Upper lobe of left lung (tissue), 4 donors: ENCODE results near the gene SUCO.

Source experiments
- EP300 ChIP-seq, 4 donors: sonication (generic); formaldehyde crosslinking; IDR thresholded peaks; one replicate each; pipeline ENCODE4 v1.5.1; 2017; ENCODE audit warnings: antibody characterized with exemption in 4 of 4, control low read depth in 2 of 4
- POLR2A ChIP-seq, 4 donors: fragments of 450-650 bp; IDR thresholded peaks; one replicate each; pipeline ENCODE4 v1.5.1; 2016 to 2017; ENCODE audit warnings: antibody characterized with exemption in 4 of 4, mild to moderate bottlenecking in 2 of 4
- POLR2AphosphoS5 ChIP-seq, 2 donors: sonication (generic); formaldehyde crosslinking; IDR thresholded peaks; one replicate each; pipeline ENCODE4 v1.5.1; 2017; ENCODE audit warnings: antibody characterized with exemption in 2 of 2
- TF ChIP-seq, protein P1 (sequence below), 6 experiments: fragments of 450-650 bp in 4 of 6; fragments of 200-600 bp in 2 of 6; sonication (generic) in 2 of 6; IDR thresholded peaks; one replicate each; pipeline ENCODE4 v1.5.1; 2016 to 2019; ENCODE audit warnings: antibody characterized with exemption in 6 of 6

DNA sequence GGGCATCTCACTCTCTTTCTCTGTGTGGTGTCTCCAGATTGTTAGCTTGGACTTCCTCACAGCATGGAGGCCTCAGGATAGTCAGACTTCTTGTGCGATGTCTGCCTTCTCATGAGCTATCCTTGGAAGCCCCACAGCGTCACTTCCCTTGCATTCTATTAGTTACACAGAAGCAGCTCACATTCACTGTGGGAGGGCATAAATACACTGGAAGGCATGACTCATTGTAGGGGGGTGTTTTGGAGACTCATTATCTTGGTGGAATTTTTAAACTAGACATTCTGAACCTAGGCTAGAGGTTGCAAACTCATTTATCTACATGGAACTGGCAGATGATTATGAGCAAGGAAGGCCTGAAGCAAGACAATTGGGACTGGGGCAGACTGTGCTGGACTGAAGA is 104.6 kb downstream of the SUCO start:
- TF ChIP-seq POLR2A (IDR thresholded peaks at IDR 0.05) (no peak), EP300 (IDR thresholded peaks at IDR 0.05) (no peak), POLR2AphosphoS5 (IDR thresholded peaks at IDR 0.05) (no peak)
- TF ChIP-seq, protein P1, sequence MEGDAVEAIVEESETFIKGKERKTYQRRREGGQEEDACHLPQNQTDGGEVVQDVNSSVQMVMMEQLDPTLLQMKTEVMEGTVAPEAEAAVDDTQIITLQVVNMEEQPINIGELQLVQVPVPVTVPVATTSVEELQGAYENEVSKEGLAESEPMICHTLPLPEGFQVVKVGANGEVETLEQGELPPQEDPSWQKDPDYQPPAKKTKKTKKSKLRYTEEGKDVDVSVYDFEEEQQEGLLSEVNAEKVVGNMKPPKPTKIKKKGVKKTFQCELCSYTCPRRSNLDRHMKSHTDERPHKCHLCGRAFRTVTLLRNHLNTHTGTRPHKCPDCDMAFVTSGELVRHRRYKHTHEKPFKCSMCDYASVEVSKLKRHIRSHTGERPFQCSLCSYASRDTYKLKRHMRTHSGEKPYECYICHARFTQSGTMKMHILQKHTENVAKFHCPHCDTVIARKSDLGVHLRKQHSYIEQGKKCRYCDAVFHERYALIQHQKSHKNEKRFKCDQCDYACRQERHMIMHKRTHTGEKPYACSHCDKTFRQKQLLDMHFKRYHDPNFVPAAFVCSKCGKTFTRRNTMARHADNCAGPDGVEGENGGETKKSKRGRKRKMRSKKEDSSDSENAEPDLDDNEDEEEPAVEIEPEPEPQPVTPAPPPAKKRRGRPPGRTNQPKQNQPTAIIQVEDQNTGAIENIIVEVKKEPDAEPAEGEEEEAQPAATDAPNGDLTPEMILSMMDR (IDR thresholded peaks at IDR 0.05), result no peak
